HL-60/S4 treated with retinoic acid at 250 ng/mL for 4 days and 3 days (cell line): ENCODE results near the gene LGALS1.
"Not testable (repeated sequence)": the region's sequence is repeated elsewhere in the genome, so short reads cannot be mapped to it uniquely, and the experiment has no call there.

Experiments used
- in situ Hi-C: fragments of 300-500 bp; cut with MboI; formaldehyde crosslinking; loops from 2 replicates; pipeline ENCODE4 v1.7.0; 2022; ENCODE audit warnings: low sequenced_read_pairs

The LGALS1 gene

DNA sequence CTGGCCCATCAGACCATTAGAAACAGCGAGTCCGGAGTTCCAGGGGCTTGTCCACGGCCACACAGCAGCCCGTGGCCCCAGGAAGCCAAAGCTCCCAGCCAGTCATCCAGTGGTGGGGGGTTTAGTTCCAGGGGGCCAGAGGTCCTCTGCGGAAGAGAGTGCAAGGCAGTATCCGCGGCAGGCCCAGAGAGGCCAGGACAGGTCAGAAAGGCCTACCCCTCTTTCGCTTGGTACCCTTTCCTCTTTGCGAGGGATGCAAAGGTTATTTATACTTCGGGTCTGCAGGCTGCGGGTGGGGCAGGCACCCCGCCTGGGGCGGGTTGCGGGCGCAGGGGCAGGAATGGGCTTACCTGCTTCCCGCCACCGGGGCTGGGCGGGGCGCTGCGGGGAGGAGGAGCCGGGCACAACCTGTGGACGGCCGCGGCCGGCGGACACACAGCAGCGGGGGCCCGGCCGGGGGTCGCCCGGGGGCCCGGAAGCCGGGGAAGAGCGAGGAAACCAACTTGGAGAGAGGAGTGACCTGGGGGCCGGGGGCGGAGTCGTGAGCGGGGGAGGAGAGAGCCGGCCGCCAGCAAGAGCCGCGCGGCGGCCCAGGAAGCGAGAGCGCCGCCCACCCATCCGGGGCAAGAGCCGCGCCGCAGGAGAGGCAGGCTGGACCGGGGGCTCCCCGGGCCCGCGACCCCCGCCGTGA, 36.2 kb upstream of the LGALS1 start, which contains the start of gene SH3BP1:
Gene SH3BP1 (plus strand): TSS at position 600 of the 691 bp plus-strand sequence. CDS start 119 bp downstream, outside the sequence.
- in situ Hi-C loops: no loop called here

DNA sequence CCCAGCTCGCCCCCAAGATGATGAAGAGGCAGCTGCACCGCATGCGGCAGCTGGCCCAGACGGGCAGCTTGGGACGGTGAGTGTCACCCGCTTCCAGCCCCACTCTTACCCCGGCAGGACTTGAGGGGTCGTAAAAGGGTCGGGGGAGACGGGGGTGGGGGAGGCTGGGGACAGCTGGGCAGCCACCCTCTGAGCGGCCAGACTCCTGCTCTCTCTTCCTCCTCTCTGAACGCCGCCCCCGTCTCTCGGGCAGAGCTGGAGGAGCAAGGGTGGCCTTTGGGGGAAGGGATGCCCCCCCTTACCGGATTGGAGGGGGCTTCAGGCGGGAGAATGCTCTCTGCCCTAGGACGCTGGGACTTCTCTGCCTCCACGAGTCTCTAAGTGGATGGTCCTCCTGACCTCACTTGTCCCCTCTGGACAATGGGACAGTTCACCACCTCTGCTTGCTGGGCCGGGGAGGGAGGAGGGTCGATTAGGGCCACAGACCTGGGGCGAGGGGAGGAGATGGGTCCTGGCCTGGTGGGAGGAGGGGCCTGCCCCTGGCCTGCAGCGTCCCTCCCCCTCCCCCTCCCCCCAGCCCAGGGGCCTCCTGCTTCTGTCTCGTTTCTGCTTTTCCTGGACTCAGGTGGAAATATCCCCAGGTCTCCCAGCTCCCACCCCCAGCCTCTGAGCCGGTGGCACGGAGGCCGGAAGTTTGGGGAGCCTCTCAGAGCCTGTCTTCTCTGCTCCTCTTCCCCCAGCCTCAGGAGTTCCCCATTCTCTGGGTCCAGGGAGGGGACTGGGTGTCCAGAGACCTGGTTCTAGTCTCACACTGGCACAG, 35.5 kb upstream of the LGALS1 start:
- in situ Hi-C loops: no loop called here

DNA sequence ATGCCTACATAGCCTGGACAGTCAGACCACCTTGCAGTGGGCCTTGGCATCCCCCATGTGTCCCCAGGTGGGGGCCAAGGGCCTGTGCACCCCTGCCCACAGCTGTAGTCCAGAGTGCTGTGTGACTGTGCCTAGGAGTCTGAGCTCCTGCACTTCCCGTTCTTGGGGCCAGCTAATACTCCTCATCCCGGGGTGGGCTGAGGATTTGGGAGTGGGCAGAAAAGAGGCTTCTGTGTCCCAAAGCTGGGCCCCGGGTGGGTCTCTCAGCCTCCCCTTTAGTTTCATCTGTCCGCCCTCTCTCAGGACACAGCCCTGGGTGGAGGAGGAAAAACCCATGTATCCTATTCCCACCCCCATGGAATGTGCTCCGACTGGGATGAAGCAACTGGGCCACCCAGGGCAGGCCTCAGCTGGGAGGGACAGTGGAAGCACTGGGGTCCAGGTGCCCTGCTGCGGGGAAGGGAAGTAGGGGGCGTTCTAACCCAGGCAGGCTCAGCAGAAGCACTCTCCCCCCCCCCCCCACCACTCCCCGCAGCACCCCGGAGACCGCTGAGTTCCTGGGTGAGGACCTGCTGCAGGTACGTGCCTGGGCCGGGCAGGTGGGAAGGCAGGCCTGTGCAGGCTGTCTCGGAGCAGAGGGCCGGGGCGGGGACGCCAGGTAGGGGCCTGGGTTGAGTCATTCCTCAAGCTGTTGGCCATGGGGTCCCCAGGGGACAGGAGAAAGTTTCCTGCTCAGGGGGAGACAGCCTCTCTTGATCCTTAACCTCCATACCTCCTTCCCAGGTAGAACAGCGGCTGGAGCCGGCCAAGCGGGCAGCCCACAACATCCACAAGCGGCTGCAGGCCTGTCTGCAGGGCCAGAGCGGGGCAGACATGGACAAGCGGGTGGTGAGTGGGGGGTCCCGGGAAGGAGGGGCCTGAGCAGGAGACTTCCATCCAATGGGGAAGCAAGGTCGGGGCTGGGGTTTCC, 34.6 kb upstream of the LGALS1 start:
- in situ Hi-C loops: no loop called here

DNA sequence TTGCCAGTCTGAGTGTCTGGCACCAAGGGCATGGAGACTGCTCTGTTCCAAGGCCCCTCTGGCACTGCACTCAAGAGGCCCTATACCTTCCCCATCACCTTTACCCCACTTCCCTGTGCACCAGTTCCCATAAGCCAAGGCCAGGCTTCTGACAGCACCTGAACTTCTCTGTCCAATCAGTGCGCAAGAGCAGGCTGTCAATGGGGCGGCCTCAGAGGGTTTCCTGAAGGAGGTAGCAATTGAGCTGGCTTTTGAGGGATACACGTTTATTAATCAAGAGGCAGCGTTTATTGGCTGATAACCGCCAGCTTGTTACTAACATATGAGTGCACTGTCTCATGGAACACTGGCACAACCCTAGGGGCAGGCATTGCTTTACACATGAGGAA, 33.9 kb upstream of the LGALS1 start:
- in situ Hi-C loops: no loop called here

DNA sequence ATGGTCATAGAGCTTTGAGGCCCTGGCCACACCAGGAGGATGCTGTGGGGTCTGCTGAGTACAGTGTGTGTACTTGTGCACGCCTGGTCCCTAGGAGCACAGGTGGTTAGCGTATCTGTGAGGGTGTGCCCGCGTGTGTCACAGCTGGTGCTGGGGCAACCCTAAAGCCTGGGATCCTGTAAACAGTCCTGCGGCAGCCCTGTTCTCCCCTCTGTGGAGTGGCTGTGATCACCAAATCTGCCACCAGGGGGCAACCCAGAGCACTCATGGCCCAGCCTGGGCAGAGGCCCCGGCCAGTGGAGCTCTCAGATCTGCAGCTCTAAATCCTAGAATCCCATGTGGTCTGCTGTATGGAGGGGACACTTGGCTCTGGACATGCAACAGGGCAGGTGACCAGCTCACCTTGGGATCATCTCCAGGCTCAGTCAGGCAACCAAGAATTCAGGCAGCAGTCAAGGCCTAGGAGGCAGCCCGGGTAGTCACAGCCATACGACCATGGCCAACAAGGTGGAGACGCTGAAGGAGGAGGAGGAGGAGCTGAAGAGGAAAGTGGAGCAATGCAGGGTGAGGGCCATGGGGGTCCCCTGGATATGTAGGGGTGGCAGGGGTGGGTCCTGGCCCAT, 32.1 kb upstream of the LGALS1 start:
- in situ Hi-C loops: no loop called here

DNA sequence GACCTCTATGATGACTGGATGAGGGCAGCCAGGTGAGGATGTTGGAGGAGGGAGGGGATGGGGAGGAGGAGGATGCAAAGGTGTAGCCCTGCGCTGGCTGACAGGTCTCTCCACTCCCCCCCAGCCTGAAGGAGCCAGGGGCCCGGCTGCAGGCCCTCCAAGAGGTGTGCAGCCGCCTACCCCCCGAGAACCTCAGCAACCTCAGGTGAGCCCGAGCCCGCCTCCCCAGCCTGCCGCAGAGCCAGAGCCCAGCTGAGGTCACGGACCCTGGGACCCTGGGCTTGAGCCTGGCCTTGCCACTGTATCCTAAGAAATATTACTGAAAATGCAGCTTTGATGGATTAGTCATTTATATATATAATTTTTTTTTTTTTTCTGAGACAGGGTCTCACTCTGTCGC, 28.1 kb upstream of the LGALS1 start:
- in situ Hi-C loops: no loop called here

DNA sequence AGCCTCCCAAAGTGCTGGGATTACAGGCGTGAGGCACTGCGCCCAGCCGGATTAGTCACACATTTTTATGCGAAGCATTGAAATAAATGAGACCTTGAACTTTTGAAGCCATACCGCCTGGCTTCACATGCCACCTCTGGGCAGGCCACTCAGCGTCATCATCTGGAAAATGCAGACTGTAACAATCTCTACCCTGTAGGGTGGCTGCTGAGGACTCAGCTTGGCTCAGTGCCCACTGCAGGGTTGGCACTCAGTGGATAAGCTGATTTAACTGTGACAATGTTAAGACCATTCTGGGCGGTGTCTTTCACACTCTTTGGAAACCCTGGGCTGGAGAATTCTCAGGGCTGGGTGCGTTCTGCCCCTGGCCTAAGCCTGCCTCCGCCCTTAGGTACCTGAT, 27.5 kb upstream of the LGALS1 start:
- in situ Hi-C loops: no loop called here

DNA sequence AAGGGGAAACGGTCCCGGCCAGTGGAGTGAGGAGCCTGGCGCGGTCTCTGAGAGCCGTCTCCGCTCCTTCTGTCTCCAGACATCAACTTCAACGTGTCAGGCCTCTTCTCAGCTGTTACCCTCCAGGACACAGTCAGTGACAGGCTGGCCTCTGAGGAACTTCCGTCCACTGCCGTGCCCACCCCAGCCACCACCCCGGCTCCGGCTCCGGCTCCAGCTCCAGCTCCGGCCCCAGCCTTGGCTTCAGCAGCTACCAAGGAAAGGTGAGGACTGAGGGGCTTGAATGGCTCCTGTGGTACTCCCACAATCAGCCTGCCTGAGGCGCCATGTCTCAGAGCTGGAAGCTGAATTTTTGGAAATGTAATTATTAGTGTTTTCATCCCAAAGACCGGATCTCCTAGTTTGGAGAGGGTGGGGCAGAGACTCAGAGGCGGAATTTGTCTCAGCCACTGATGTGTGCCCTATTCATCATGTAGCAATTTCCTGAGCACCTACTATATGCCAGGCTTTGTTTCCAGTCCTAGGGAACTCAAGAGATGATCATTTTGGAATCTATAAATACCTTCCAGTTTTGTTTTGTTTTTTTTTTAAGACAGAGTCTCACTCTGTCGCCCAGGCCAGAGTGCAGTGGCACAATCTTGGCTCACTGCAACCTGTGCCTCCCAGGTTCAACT, 24.8 kb upstream of the LGALS1 start:
- in situ Hi-C loops: no loop called here

DNA sequence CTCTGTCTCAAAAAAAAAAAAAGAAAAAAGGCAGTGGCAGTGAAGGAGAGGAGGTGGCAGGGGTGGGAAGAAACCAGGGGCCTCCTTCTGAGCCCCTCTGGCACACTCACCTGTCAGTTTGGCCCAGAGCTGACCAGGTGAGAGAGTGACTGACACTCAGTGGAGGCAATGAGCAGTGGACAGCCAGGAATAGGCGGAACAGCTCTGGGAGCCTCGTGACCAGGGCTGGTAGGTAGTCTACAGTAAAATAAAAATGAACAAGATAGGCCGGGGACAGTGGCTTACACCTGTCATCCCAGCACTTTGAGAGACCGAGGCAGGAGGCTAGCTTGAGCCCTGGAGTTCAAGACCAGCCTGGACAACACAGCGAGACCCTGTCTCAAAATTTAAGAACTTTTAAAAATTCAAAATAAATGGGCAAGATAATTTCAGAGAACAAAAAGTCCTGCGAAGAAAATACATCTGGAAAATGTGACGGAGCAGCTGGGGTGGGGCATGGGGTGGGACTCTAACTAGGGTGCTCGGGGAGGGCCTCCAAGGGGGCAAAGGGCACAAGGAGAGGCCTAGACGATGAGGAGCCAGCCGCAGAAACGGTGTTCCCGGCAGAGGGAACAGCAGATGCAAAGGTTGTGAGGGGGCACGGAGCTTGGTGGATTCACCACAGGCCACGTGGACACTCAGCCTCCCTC, 20.7 kb upstream of the LGALS1 start:
- in situ Hi-C loops: no loop called here

DNA sequence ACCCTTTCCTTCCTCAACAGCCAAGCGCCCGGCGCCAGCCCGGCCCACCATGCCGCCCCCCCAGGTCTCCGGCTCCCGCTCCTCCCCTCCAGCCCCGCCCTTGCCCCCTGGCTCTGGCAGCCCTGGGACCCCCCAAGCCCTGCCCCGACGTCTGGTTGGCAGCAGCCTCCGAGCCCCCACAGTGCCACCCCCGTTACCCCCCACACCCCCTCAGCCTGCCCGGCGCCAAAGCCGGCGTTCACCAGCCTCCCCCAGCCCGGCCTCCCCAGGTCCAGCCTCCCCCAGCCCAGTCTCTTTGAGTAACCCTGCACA, 20.2 kb upstream of the LGALS1 start:
- in situ Hi-C loops: no loop called here

DNA sequence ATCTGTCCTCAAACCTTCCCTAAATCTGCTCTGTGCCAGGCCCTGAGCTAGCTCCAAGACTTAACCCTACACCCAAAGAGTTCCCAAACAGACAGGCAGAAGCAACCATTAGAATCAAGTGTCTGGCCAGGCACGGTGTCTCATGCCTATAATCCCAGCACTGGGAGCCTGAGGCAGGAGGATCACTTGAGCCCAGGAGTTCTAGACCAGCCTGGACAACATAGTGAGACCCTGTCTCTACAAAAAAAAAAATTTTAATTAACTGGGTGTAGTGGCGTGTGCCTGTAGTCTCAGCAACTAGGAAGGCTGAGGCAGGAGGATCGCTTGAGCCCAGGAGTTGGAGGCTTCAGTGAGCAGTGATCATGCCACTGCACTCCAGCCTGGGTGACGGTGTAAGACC, 18.9 kb upstream of the LGALS1 start:
- in situ Hi-C loops: not testable (repeated sequence)

DNA sequence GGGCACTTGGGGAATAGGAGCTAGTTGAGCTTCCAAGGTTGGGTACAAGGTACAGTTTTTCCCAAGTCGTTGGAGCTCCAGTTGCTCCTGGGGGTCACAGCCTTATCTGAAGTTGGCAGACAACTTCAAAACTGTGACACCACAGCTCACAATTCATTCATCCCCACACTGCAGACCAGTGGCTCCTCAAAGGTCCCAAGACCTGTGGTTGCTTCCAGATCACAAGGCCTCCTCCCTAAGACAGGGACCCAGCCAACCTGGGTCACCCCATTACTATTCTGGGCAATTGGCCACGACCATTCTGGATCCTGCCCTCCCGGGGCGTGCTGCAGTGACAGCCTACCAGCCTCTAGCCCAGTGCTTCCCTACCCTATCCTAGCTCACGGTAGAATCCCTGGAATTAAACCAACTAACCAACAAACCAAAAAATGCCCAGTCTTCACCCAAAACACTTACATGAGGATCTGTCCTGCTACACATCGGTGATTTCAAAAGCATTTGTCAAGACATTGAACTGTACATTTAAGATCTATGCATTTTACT, 17.8 kb upstream of the LGALS1 start:
- in situ Hi-C loops: no loop called here

DNA sequence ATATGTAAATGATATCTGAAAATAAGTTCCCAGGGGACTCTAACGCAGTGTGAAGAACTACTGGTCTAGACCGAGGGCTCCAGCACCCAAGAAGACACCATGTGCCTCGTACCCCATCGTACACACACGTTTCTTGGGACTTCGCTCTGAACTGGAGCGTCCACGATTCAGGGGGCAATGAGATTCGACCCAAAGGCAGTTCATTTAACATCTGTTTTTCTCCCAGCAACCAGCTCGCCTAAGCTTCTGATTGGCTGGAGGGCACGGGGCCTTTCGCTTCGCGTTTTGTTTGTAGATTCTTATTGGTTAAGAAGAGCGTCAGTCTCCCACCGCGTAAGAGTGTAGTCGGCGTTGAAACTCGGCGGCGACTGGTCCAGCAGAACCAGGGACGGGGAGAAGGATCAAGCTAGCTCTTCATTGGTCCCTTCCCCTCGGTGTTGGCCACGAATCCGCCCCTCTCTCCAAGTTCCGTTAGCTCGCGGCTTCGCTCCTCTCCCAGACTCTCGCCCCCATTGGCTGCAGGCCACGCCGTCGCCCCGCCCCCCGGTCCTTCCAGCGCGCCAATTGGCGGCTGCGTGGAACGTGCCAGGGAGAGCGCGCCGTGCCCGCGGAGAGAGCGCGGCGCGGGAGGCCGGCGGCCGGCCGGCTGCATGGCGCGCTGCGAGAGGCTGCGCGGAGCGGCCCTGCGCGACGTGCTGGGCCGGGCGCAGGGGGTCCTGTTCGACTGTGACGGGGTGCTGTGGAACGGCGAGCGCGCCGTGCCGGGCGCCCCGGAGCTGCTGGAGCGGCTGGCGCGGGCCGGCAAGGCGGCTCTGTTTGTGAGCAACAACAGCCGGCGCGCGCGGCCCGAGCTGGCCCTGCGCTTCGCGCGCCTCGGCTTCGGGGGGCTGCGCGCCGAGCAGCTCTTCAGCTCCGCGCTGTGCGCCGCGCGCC, 17.0 kb upstream of the LGALS1 start, which contains the start of gene PDXP:
Gene PDXP (plus strand): TSS at position 591 of the 933 bp plus-strand sequence. CDS start 60 bp downstream, at position 651.
- in situ Hi-C loops: no loop called here

DNA sequence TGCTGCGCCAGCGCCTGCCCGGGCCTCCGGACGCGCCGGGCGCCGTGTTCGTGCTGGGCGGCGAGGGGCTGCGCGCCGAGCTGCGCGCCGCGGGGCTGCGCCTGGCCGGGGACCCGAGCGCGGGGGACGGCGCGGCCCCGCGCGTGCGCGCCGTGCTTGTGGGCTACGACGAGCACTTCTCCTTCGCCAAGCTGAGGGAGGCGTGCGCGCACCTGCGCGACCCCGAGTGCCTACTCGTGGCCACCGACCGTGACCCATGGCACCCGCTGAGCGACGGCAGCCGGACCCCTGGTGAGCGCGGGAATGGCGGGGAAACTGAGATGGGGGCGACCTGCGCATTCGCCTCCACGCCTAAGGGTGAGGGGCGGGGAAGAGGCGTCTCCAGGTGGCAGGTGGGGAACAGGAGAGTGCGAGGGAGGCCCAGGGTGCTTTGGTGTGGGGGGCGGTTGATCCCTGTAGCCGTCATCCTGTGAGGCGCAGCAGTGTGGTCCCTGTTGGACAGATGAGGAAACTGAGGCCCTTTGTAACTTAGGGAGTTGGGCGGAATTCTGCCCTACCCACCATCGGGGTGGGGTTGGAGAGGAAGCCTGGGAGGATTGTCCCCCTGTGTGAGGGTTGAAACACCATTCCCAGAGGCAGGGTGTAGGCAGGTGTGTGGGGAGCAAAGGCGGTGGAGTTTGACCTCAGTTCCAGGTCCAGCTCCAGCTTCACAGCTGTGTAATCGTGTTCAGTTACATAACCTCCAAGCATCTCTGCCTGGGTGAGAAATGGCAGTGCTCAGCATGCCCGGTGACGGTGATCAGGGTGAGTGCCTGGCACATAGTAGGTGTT, 16.2 kb upstream of the LGALS1 start:
- in situ Hi-C loops: no loop called here

DNA sequence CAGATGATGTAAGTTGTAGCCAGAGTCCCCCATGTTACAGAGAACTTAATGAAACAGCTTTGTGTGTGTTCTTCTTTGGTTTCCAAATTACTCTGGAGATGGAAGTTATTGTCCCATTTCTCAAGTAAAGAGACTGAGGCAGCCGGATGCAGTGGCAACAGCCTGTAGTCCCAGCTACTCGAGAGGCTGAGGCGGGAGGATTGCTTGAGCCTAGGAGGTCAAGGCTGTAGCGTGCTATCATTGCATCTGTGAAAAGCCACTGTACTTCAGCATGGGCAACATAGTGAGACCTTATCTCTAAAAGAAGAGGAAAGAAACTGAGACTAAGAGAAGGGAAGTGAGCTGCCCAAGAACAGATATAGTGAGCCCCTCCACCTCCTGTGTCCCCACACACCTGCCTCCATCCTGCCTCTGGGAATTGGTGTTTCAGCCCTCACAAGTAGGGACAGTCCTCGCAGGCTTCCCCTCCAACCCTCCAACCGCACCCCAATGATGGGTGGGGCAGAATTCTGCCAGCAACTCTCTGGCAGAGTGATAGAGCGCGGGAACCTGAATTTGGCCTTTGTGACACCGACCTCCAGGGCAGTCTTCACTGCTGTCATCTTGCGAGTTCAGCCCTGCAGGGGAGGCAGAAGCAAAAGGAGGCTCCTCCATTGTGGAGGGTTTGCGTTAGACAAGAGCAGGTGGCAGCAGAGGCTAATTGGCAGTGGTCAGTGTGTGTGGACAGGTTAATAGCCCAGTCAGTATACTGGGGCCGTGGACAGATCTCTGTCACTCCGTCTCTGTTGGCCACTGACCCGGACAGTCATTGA, 15.3 kb upstream of the LGALS1 start:
- in situ Hi-C loops: no loop called here

DNA sequence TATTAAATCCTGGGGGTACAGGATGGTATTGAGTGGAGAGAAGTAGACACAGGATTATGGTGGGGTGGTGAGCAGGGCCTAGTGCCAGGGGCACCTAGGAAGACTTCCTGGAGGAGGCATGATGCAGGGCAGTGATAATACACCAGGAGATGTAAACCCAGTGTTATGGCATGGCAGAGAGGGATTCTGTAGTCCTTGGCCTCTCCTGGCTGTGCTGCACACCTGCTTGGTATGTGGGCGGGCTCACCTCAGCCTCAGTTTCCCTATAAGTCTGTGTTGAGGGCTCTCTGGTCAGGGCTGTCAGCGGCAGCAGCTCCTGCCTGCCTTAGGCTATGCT, 14.8 kb upstream of the LGALS1 start:
- in situ Hi-C loops: no loop called here
